Measurements from ENCODE around the gene UVRAG. TPM values are rescaled to one million over a fixed set of nuclear protein-coding genes. Genes with fewer than 3 reads are reported as not detected.
A peak's percentile ranks its signal among the peaks of the same experiment; 100 is the strongest.

Gene UVRAG
- total and polyA plus RNA-seq, 2 of the 13 experiments (the other 11 are each of a cell fraction or from before 2014, with no cell fraction given) = 9.7 to 17.3 TPM

- TF ChIP-seq, protein P1, sequence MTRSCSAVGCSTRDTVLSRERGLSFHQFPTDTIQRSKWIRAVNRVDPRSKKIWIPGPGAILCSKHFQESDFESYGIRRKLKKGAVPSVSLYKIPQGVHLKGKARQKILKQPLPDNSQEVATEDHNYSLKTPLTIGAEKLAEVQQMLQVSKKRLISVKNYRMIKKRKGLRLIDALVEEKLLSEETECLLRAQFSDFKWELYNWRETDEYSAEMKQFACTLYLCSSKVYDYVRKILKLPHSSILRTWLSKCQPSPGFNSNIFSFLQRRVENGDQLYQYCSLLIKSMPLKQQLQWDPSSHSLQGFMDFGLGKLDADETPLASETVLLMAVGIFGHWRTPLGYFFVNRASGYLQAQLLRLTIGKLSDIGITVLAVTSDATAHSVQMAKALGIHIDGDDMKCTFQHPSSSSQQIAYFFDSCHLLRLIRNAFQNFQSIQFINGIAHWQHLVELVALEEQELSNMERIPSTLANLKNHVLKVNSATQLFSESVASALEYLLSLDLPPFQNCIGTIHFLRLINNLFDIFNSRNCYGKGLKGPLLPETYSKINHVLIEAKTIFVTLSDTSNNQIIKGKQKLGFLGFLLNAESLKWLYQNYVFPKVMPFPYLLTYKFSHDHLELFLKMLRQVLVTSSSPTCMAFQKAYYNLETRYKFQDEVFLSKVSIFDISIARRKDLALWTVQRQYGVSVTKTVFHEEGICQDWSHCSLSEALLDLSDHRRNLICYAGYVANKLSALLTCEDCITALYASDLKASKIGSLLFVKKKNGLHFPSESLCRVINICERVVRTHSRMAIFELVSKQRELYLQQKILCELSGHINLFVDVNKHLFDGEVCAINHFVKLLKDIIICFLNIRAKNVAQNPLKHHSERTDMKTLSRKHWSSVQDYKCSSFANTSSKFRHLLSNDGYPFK (CRISPR knock-in tag; IDR thresholded peaks at IDR 0.05; ENCODE audit: borderline replicate concordance) = no peak
- TF ChIP-seq ZNF816 (CRISPR knock-in tag; IDR thresholded peaks at IDR 0.05; ENCODE audit: borderline replicate concordance) (no peak), ZNF138 (CRISPR knock-in tag; IDR thresholded peaks at IDR 0.05; ENCODE audit: low read depth) (no peak), ZNF232 (CRISPR knock-in tag; IDR thresholded peaks at IDR 0.05; ENCODE audit: borderline replicate concordance) (no peak), NR2F2 (IDR thresholded peaks at IDR 0.05; ENCODE audit: borderline replicate concordance, low read depth) (no peak), HMGXB4 (CRISPR knock-in tag; IDR thresholded peaks at IDR 0.05; ENCODE audit: borderline replicate concordance in 1 of 2, low read depth in 1 of 2) (no peak), ZNF780A (CRISPR knock-in tag; IDR thresholded peaks at IDR 0.05) (no peak), ZNF235 (CRISPR knock-in tag; IDR thresholded peaks at IDR 0.05; ENCODE audit: borderline replicate concordance) (no peak), IRF9 (CRISPR knock-in tag; IDR thresholded peaks at IDR 0.05; ENCODE audit: borderline replicate concordance) (no peak; the same call in 1 of the 2 replicates), E2F5 (CRISPR knock-in tag; conservative IDR thresholded peaks at IDR 0.05) (no peak), PAF1 (CRISPR knock-in tag; IDR thresholded peaks at IDR 0.05) (no peak), MED8 (CRISPR knock-in tag; IDR thresholded peaks at IDR 0.05; ENCODE audit: insufficient replicate concordance) (no peak), POLR2AphosphoS5 (IDR thresholded peaks at IDR 0.05; ENCODE audit: low read depth, low read length) (no peak), SCMH1 (CRISPR knock-in tag; IDR thresholded peaks at IDR 0.05; ENCODE audit: borderline replicate concordance) (no peak), ZKSCAN5 (CRISPR knock-in tag; IDR thresholded peaks at IDR 0.05) (0 out of 2 replicates have a peak, but pooled peaks have one; percentile 24), HDAC1 (CRISPR knock-in tag; IDR thresholded peaks at IDR 0.05) (no peak; the same call in 1 of the 2 replicates)
- TF ChIP-seq, protein P2, sequence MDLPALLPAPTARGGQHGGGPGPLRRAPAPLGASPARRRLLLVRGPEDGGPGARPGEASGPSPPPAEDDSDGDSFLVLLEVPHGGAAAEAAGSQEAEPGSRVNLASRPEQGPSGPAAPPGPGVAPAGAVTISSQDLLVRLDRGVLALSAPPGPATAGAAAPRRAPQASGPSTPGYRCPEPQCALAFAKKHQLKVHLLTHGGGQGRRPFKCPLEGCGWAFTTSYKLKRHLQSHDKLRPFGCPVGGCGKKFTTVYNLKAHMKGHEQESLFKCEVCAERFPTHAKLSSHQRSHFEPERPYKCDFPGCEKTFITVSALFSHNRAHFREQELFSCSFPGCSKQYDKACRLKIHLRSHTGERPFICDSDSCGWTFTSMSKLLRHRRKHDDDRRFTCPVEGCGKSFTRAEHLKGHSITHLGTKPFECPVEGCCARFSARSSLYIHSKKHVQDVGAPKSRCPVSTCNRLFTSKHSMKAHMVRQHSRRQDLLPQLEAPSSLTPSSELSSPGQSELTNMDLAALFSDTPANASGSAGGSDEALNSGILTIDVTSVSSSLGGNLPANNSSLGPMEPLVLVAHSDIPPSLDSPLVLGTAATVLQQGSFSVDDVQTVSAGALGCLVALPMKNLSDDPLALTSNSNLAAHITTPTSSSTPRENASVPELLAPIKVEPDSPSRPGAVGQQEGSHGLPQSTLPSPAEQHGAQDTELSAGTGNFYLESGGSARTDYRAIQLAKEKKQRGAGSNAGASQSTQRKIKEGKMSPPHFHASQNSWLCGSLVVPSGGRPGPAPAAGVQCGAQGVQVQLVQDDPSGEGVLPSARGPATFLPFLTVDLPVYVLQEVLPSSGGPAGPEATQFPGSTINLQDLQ (CRISPR knock-in tag; IDR thresholded peaks at IDR 0.05) = 0 out of 2 replicates have a peak, but pooled peaks have one; percentile 5
These were observed 19.5 kb upstream of the UVRAG start (continued) for GRCh38 chr11:75795276-75796090.

Measured in HepG2 (cell line).